HG03354 (cell line): ENCODE measurements around the gene RHOXF1.
"Not testable (repeated sequence)": the region's sequence is repeated elsewhere in the genome, so short reads cannot be mapped to it uniquely, and the experiment has no call there.

Experiments used
- ATAC-seq: cut with Tn5 transposase; IDR thresholded peaks from one replicate; pipeline ENCODE4 v1.9.1; 2021; ENCODE audit warnings: mild to moderate bottlenecking; ENCODE audit not compliant: unreplicated experiment, poor library complexity, severe bottlenecking

The RHOXF1 gene

GRCh38 chrX:120115438-120115963, at the start of gene RHOXF1:
Gene RHOXF1 (minus strand): TSS chrX:120115913. CDS start chrX:120115862, 51 bp downstream.
- ATAC-seq: no peak

- ATAC-seq: not testable (repeated sequence)
Measured at GRCh38 chrX:120159086-120159485, 43.4 kb upstream of the RHOXF1 start.

GRCh38 chrX:120158313-120158712, 42.6 kb upstream of the RHOXF1 start, which contains the start of gene RHOXF2:
Gene RHOXF2 (plus strand): TSS chrX:120158613. CDS start chrX:120158751, 138 bp downstream.
- ATAC-seq: not testable (repeated sequence)

GRCh38 chrX:120150109-120150744, 34.5 kb upstream of the RHOXF1 start:
- peak; percentile 71 for ATAC-seq

GRCh38 chrX:120147537-120147936, 31.8 kb upstream of the RHOXF1 start:
- no peak for ATAC-seq

- ATAC-seq: not testable (repeated sequence)
Measured at GRCh38 chrX:120146323-120146722, 30.6 kb upstream of the RHOXF1 start.

- no peak for ATAC-seq
Measured at GRCh38 chrX:120145295-120145925, 29.7 kb upstream of the RHOXF1 start.

- ATAC-seq: no peak
Measured at GRCh38 chrX:120144178-120144844, 28.6 kb upstream of the RHOXF1 start.

- no peak for ATAC-seq
Measured at GRCh38 chrX:120140293-120140981, 24.7 kb upstream of the RHOXF1 start.

GRCh38 chrX:120137439-120137838, 21.7 kb upstream of the RHOXF1 start:
- ATAC-seq: no peak

GRCh38 chrX:120136840-120137239, 21.1 kb upstream of the RHOXF1 start:
- no peak for ATAC-seq

- ATAC-seq: no peak
Measured at GRCh38 chrX:120136128-120136527, 20.4 kb upstream of the RHOXF1 start.

GRCh38 chrX:120128306-120128846, 12.7 kb upstream of the RHOXF1 start:
- not testable (repeated sequence) for ATAC-seq

- no peak for ATAC-seq
Measured at GRCh38 chrX:120125444-120125843, 9.7 kb upstream of the RHOXF1 start.

- ATAC-seq: no peak
Measured at GRCh38 chrX:120120223-120120622, 4.5 kb upstream of the RHOXF1 start.

GRCh38 chrX:120111611-120112010, 4.1 kb downstream of the RHOXF1 start:
- no peak for ATAC-seq

- ATAC-seq: no peak
Measured at GRCh38 chrX:120109378-120109777, 6.3 kb downstream of the RHOXF1 start.

GRCh38 chrX:120104707-120105106, 11.0 kb downstream of the RHOXF1 start:
- ATAC-seq: not testable (repeated sequence)

GRCh38 chrX:120101057-120101456, 14.7 kb downstream of the RHOXF1 start:
- not testable (repeated sequence) for ATAC-seq

- no peak for ATAC-seq
Measured at GRCh38 chrX:120090208-120090607, 25.5 kb downstream of the RHOXF1 start.
